HG03442 (cell line): ENCODE results near the gene EHD2.
"Not testable (repeated sequence)": the region's sequence is repeated elsewhere in the genome, so short reads cannot be mapped to it uniquely, and the experiment has no call there.

ENCODE experiments used
- ATAC-seq: cut with Tn5 transposase; IDR thresholded peaks from one replicate; pipeline ENCODE4 v1.9.1; 2021; ENCODE audit warnings: mild to moderate bottlenecking, moderate library complexity; ENCODE audit not compliant: unreplicated experiment

The EHD2 gene

GRCh38 chr19:47745010-47745901 lies 32.0 kb downstream of the EHD2 start, which contains the start of gene NOP53:
TSS of gene NOP53 (plus strand) at chr19:47745546. CDS start at chr19:47745560, 14 bp downstream.
- ATAC-seq = peak; percentile 65

- ATAC-seq = not testable (repeated sequence)
These were observed 32.9 kb downstream of the EHD2 start for GRCh38 chr19:47746129-47746528.

GRCh38 chr19:47749326-47749725 lies 36.1 kb downstream of the EHD2 start:
- ATAC-seq = no peak

GRCh38 chr19:47750752-47751151 lies 37.5 kb downstream of the EHD2 start:
- no peak for ATAC-seq

GRCh38 chr19:47752440-47753211 lies 39.4 kb downstream of the EHD2 start:
- no peak for ATAC-seq

GRCh38 chr19:47754206-47755064 lies 41.2 kb downstream of the EHD2 start:
- no peak for ATAC-seq

GRCh38 chr19:47755065-47755761 lies 42.0 kb downstream of the EHD2 start:
- ATAC-seq = no peak

GRCh38 chr19:47755762-47756626 lies 42.8 kb downstream of the EHD2 start:
- ATAC-seq = no peak

GRCh38 chr19:47756627-47756929 lies 43.4 kb downstream of the EHD2 start:
- ATAC-seq = no peak

- no peak for ATAC-seq
These were observed 43.9 kb downstream of the EHD2 start for GRCh38 chr19:47756953-47757608.

GRCh38 chr19:47757617-47758442 lies 44.6 kb downstream of the EHD2 start:
- ATAC-seq = no peak

GRCh38 chr19:47758443-47758804 lies 45.2 kb downstream of the EHD2 start:
- ATAC-seq = no peak

GRCh38 chr19:47760632-47760999 lies 47.4 kb downstream of the EHD2 start:
- no peak for ATAC-seq

- ATAC-seq = no peak
These were observed 48.3 kb downstream of the EHD2 start for GRCh38 chr19:47761566-47761965.

- no peak for ATAC-seq
These were observed 48.9 kb downstream of the EHD2 start for GRCh38 chr19:47762151-47762550.

GRCh38 chr19:47762615-47763308 lies 49.5 kb downstream of the EHD2 start:
- no peak for ATAC-seq

- ATAC-seq = not testable (repeated sequence)
These were observed 51.5 kb downstream of the EHD2 start for GRCh38 chr19:47764705-47765104.
